Measurements from ENCODE around the gene TMIGD2. TPM values are rescaled to one million over a fixed set of nuclear protein-coding genes. Genes with fewer than 3 reads are reported as not detected.
"Not testable (repeated sequence)": the region's sequence is repeated elsewhere in the genome, so short reads cannot be mapped to it uniquely, and the experiment has no call there.

Gene TMIGD2
- total RNA-seq, 1 experiment from 2014 or later: not detected

DNA sequence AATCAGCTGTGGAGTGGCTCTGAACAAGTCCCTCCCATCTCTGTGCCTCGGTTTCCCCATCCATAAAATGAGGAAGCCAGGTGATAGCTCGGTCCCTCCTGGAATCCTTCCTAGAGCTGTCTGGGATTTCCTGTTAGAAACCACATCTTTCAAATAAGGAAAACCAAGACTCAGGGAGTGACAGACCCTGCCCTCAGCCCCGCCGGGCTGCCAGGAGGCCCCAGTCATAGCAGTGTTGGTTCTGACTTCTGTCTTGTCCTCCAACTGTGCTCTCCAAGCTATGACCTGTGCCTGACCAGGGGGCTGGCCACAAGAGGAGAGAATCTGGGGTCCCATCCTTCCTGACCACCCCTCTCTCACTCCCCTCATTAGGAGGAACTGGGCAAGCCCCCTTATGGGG is 24.2 kb downstream of the TMIGD2 start:
- CTCF ChIA-PET: interaction anchor here (0.6 kb wide), 1 partner anchor 290 kb away, joined by 21 read pairs; no protein-coding TSS in a partner anchor
- POLR2A ChIA-PET (ENCODE audit: unreplicated experiment): no interaction called here
- H3K9ac ChIP-seq (ENCODE audit: low read length): no peak overlapping the region
- H3K9me2 ChIP-seq (replicated peaks; ENCODE audit: low read length): no peaks in the 10 kb centered on the region
- H3F3A ChIP-seq (ENCODE audit: low read length, unreplicated experiment): no peaks in the 10 kb centered on the region
- no peaks in the 10 kb centered on the region for H4K20me1 ChIP-seq (ENCODE audit: low read length)
- no peak for TF ChIP-seq EZH2 (IDR thresholded peaks at IDR 0.05; ENCODE audit: low read length, unreplicated experiment)
- TF ChIP-seq, protein P1, sequence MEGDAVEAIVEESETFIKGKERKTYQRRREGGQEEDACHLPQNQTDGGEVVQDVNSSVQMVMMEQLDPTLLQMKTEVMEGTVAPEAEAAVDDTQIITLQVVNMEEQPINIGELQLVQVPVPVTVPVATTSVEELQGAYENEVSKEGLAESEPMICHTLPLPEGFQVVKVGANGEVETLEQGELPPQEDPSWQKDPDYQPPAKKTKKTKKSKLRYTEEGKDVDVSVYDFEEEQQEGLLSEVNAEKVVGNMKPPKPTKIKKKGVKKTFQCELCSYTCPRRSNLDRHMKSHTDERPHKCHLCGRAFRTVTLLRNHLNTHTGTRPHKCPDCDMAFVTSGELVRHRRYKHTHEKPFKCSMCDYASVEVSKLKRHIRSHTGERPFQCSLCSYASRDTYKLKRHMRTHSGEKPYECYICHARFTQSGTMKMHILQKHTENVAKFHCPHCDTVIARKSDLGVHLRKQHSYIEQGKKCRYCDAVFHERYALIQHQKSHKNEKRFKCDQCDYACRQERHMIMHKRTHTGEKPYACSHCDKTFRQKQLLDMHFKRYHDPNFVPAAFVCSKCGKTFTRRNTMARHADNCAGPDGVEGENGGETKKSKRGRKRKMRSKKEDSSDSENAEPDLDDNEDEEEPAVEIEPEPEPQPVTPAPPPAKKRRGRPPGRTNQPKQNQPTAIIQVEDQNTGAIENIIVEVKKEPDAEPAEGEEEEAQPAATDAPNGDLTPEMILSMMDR (conservative IDR thresholded peaks at IDR 0.05; ENCODE audit: low read depth, low read length): no peak
- TF ChIP-seq EZH2phosphoT487 (IDR thresholded peaks at IDR 0.05; ENCODE audit: borderline replicate concordance, low read length): no peak
- no peaks in the 10 kb centered on the region for H3K4me1 ChIP-seq (ENCODE audit: insufficient read depth, low read length)
- no peaks in the 10 kb centered on the region for H3K79me2 ChIP-seq (ENCODE audit: low read length)
- no peak overlapping the region for H2AFZ ChIP-seq (ENCODE audit: low read length)
- no TSS peak for BruUV-seq (replicated peaks)
- H3K9me3 ChIP-seq (ENCODE audit: low read length): no peaks in the 10 kb centered on the region
- intact Hi-C loops (cut with micrococcal nuclease): no loop called here
- H3K4me3 ChIP-seq (ENCODE audit: low read length): no peak overlapping the region
- DNase-seq: no peak
- peaks cover 9% of the 10 kb centered on the region for H3K27me3 ChIP-seq (ENCODE audit: low read length)
- no peak overlapping the region for H3K27ac ChIP-seq (ENCODE audit: low read length)
- H3K4me2 ChIP-seq (ENCODE audit: low read length): no peak overlapping the region
- H3K36me3 ChIP-seq (ENCODE audit: low read depth, low read length): no peaks in the 10 kb centered on the region
- ATAC-seq: no peak

GRCh38 chr19:4277191-4277696 is 24.9 kb downstream of the TMIGD2 start:
- H3K4me2 ChIP-seq (ENCODE audit: low read length): no peak overlapping the region
- H3K4me3 ChIP-seq (ENCODE audit: low read length): no peak overlapping the region
- ATAC-seq (no peak), DNase-seq (no peak)
- peaks cover 9% of the 10 kb centered on the region for H3K27me3 ChIP-seq (ENCODE audit: low read length)
- H3K79me2 ChIP-seq (ENCODE audit: low read length): no peaks in the 10 kb centered on the region
- TF ChIP-seq, protein P1 (conservative IDR thresholded peaks at IDR 0.05; ENCODE audit: low read depth, low read length): no peak
- TF ChIP-seq EZH2 (IDR thresholded peaks at IDR 0.05; ENCODE audit: low read length, unreplicated experiment) (no peak), EZH2phosphoT487 (IDR thresholded peaks at IDR 0.05; ENCODE audit: borderline replicate concordance, low read length) (no peak)
- CTCF ChIA-PET: interaction anchor here (0.6 kb wide), 1 partner anchor 289 kb away, joined by 21 read pairs; no protein-coding TSS in a partner anchor
- H2AFZ ChIP-seq (ENCODE audit: low read length): no peak overlapping the region
- H3K36me3 ChIP-seq (ENCODE audit: low read depth, low read length): no peaks in the 10 kb centered on the region
- no peak overlapping the region for H3K9ac ChIP-seq (ENCODE audit: low read length)
- H3K9me3 ChIP-seq (ENCODE audit: low read length): no peaks in the 10 kb centered on the region
- intact Hi-C loops (cut with micrococcal nuclease): no loop called here
- BruUV-seq (replicated peaks): no TSS peak
- no peak overlapping the region for H3K27ac ChIP-seq (ENCODE audit: low read length)
- H4K20me1 ChIP-seq (ENCODE audit: low read length): no peaks in the 10 kb centered on the region
- H3K4me1 ChIP-seq (ENCODE audit: insufficient read depth, low read length): no peaks in the 10 kb centered on the region
- POLR2A ChIA-PET (ENCODE audit: unreplicated experiment): no interaction called here
- no peaks in the 10 kb centered on the region for H3F3A ChIP-seq (ENCODE audit: low read length, unreplicated experiment)
- no peaks in the 10 kb centered on the region for H3K9me2 ChIP-seq (replicated peaks; ENCODE audit: low read length)

DNA sequence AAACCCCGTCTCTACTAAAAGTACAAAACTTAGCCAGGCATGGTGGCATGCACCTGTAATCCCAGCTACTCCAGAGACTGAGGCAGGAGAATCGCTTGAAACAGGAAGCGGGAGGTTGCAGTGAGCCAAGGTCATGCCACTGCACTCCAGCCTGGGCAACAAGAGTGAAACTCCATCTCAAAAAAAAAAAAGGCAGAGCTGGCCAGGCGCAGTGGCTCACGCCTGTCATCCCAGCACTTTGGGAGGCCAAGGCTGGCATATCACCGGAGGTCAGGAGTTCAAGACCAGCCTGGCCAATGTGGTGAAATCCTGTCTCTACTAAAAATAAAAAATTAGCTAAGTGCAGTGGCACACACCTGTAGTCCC is 27.9 kb downstream of the TMIGD2 start:
- H3K9me2 ChIP-seq (replicated peaks; ENCODE audit: low read length); H3K27ac ChIP-seq (ENCODE audit: low read length); H3K9me3 ChIP-seq (ENCODE audit: low read length); H3K79me2 ChIP-seq (ENCODE audit: low read length); H3K4me1 ChIP-seq (ENCODE audit: insufficient read depth, low read length); H3K4me2 ChIP-seq (ENCODE audit: low read length); H3F3A ChIP-seq (ENCODE audit: low read length, unreplicated experiment); H3K4me3 ChIP-seq (ENCODE audit: low read length); H3K9ac ChIP-seq (ENCODE audit: low read length); POLR2A ChIA-PET (ENCODE audit: unreplicated experiment); H3K27me3 ChIP-seq (ENCODE audit: low read length); H3K36me3 ChIP-seq (ENCODE audit: low read depth, low read length); CTCF ChIA-PET; ATAC-seq; intact Hi-C loops (cut with micrococcal nuclease); H4K20me1 ChIP-seq (ENCODE audit: low read length); H2AFZ ChIP-seq (ENCODE audit: low read length); BruUV-seq (replicated peaks); DNase-seq: not testable (repeated sequence)
